ENCODE data around the gene ARHGAP15.

Gene ARHGAP15

GRCh38 chr2:143398781-143399180 lies 269.6 kb downstream of the ARHGAP15 start:
- DNase-seq (ENCODE audit: low read depth in 2 of 2) = no peak
- H3K4me3 ChIP-seq (replicated peaks in 1 of 2; ENCODE audit: low read depth in 2 of 2, low read length in 2 of 2) = no peak overlapping the region
- no peak for TF ChIP-seq CTCF (IDR thresholded peaks at IDR 0.05; ENCODE audit: low read depth, low read length)

- no peak overlapping the region for H3K4me3 ChIP-seq (replicated peaks in 1 of 2; ENCODE audit: low read depth in 2 of 2, low read length in 2 of 2)
- no peak for TF ChIP-seq CTCF (IDR thresholded peaks at IDR 0.05; ENCODE audit: low read depth, low read length)
- no peak for DNase-seq (ENCODE audit: low read depth in 2 of 2)
These were observed 270.4 kb downstream of the ARHGAP15 start for GRCh38 chr2:143399631-143400069.

- H3K4me3 ChIP-seq (replicated peaks in 1 of 2; ENCODE audit: low read depth in 2 of 2, low read length in 2 of 2) = no peak overlapping the region
- TF ChIP-seq CTCF (IDR thresholded peaks at IDR 0.05; ENCODE audit: low read depth, low read length) = no peak
- DNase-seq (ENCODE audit: low read depth in 2 of 2) = no peak
These were observed 272.6 kb downstream of the ARHGAP15 start for GRCh38 chr2:143401861-143402260.

- TF ChIP-seq CTCF (IDR thresholded peaks at IDR 0.05; ENCODE audit: low read depth, low read length) = no peak
- H3K4me3 ChIP-seq (replicated peaks in 1 of 2; ENCODE audit: low read depth in 2 of 2, low read length in 2 of 2) = no peak overlapping the region
- no peak for DNase-seq (ENCODE audit: low read depth in 2 of 2)
These were observed 273.2 kb downstream of the ARHGAP15 start for GRCh38 chr2:143402451-143402850.

GRCh38 chr2:143410082-143410897 lies 281.1 kb downstream of the ARHGAP15 start:
- no peak for DNase-seq (ENCODE audit: low read depth in 2 of 2)
- TF ChIP-seq CTCF (IDR thresholded peaks at IDR 0.05; ENCODE audit: low read depth, low read length) = no peak
- no peak overlapping the region for H3K4me3 ChIP-seq (replicated peaks in 1 of 2; ENCODE audit: low read depth in 2 of 2, low read length in 2 of 2)

- no peak for DNase-seq (ENCODE audit: low read depth in 2 of 2)
- TF ChIP-seq CTCF (IDR thresholded peaks at IDR 0.05; ENCODE audit: low read depth, low read length) = no peak
- no peak overlapping the region for H3K4me3 ChIP-seq (replicated peaks in 1 of 2; ENCODE audit: low read depth in 2 of 2, low read length in 2 of 2)
These were observed 286.4 kb downstream of the ARHGAP15 start for GRCh38 chr2:143415571-143415970.

Data from cardiac fibroblast (primary cell).